Measurements from ENCODE around the gene KIF21A. TPM values are rescaled to one million over a fixed set of nuclear protein-coding genes. Genes with fewer than 3 reads are reported as not detected.
"Not testable (repeated sequence)": the region's sequence is repeated elsewhere in the genome, so short reads cannot be mapped to it uniquely, and the experiment has no call there.

Gene KIF21A
- total and polyA plus RNA-seq, 2 experiments from 2014 or later = 19.4 to 41.3 TPM

GRCh38 chr12:39300799-39301198, 142.1 kb downstream of the KIF21A start:
- no peaks in the 10 kb centered on the region for H3K4me1 ChIP-seq (ENCODE audit: low read depth)
- peak in 1 of 2 donors; percentile 26 for DNase-seq (ENCODE audit: low read depth in 1 of 2, low spot score in 1 of 2)
- TF ChIP-seq, protein P1, sequence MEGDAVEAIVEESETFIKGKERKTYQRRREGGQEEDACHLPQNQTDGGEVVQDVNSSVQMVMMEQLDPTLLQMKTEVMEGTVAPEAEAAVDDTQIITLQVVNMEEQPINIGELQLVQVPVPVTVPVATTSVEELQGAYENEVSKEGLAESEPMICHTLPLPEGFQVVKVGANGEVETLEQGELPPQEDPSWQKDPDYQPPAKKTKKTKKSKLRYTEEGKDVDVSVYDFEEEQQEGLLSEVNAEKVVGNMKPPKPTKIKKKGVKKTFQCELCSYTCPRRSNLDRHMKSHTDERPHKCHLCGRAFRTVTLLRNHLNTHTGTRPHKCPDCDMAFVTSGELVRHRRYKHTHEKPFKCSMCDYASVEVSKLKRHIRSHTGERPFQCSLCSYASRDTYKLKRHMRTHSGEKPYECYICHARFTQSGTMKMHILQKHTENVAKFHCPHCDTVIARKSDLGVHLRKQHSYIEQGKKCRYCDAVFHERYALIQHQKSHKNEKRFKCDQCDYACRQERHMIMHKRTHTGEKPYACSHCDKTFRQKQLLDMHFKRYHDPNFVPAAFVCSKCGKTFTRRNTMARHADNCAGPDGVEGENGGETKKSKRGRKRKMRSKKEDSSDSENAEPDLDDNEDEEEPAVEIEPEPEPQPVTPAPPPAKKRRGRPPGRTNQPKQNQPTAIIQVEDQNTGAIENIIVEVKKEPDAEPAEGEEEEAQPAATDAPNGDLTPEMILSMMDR (IDR thresholded peaks at IDR 0.05; ENCODE audit: low read depth, low read length) = no peak
- H3K27me3 ChIP-seq = no peaks in the 10 kb centered on the region
- H3K27ac ChIP-seq = peak overlapping the region; percentile 23
- peaks cover 11% of the 10 kb centered on the region for H3K36me3 ChIP-seq
- no peak overlapping the region for H3K4me3 ChIP-seq
- no peaks in the 10 kb centered on the region for H3K9me3 ChIP-seq (ENCODE audit: low read depth)

GRCh38 chr12:39297891-39298290, 145.0 kb downstream of the KIF21A start:
- Histone ChIP-seq H3K4me1 (ENCODE audit: low read depth) (no peaks in the 10 kb centered on the region), H3K27ac (no peak overlapping the region), H3K9me3 (ENCODE audit: low read depth) (no peaks in the 10 kb centered on the region), H3K36me3 (peaks cover 5% of the 10 kb centered on the region), H3K4me3 (no peak overlapping the region), H3K27me3 (no peaks in the 10 kb centered on the region)
- TF ChIP-seq, protein P1 (IDR thresholded peaks at IDR 0.05; ENCODE audit: low read depth, low read length) = no peak
- no peak for DNase-seq (ENCODE audit: low read depth in 1 of 2, low spot score in 1 of 2)

GRCh38 chr12:39296496-39296895, 146.4 kb downstream of the KIF21A start:
- TF ChIP-seq, protein P1 (IDR thresholded peaks at IDR 0.05; ENCODE audit: low read depth, low read length) = no peak
- no peaks in the 10 kb centered on the region for H3K9me3 ChIP-seq (ENCODE audit: low read depth)
- H3K27me3 ChIP-seq = no peaks in the 10 kb centered on the region
- peaks cover 5% of the 10 kb centered on the region for H3K36me3 ChIP-seq
- H3K4me1 ChIP-seq (ENCODE audit: low read depth) = no peaks in the 10 kb centered on the region
- no peak overlapping the region for H3K27ac ChIP-seq
- H3K4me3 ChIP-seq = no peak overlapping the region
- no peak for DNase-seq (ENCODE audit: low read depth in 1 of 2, low spot score in 1 of 2)

- H3K4me3 ChIP-seq; H3K27ac ChIP-seq; H3K4me1 ChIP-seq (ENCODE audit: low read depth); H3K36me3 ChIP-seq; H3K9me3 ChIP-seq (ENCODE audit: low read depth); H3K27me3 ChIP-seq; DNase-seq (ENCODE audit: low read depth in 1 of 2, low spot score in 1 of 2): not testable (repeated sequence)
These were observed 147.3 kb downstream of the KIF21A start for GRCh38 chr12:39295593-39295992.

DNA sequence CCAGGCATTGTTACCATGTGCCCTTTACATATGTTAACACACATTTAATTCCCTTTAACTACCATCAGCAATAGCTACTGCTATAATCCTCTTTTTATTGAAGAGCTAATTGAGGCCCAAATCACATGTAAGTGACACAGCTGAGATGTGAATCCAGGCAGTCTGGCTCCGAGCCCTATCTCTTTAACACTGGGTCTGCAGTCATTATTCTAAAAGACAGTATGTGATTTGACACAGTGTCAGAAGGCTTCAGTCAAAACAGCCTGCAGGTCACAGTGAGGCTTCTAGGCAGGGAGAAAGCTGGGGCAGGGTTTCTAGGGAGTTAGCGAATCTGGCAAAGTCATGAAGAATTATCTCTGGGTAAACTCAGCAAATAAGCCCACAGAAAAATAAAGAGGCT, 148.2 kb downstream of the KIF21A start:
- Histone ChIP-seq H3K27ac (peak overlapping the region; percentile 32), H3K36me3 (no peaks in the 10 kb centered on the region), H3K4me3 (no peak overlapping the region), H3K9me3 (ENCODE audit: low read depth) (no peaks in the 10 kb centered on the region), H3K4me1 (ENCODE audit: low read depth) (no peaks in the 10 kb centered on the region), H3K27me3 (no peaks in the 10 kb centered on the region)
- DNase-seq (ENCODE audit: low read depth in 1 of 2, low spot score in 1 of 2) = no peak
- TF ChIP-seq, protein P1 (IDR thresholded peaks at IDR 0.05; ENCODE audit: low read depth, low read length) = no peak

DNA sequence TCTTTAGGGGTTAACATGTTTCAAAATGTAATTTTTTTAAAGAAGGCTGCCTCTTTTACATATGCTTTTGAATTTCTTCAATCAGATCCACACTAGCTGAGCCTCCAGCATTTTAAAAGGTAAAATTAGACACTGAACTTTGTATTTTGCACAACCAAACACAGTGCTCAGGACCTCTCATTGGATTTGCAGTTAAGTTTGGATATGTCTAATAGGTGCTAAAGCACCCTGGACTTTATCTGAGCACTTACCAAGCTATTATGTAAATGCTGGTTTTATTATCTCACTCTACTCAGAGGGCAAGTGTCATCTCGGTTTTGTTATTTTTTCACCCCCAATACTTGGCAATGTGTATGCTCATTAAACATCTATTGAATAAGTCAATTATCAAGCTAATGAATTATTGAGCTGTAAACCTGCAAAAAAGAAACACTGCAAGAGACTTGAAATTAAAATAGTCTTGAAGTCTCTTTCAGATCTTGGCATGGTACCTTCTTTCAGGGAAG, 150.7 kb downstream of the KIF21A start:
- no peaks in the 10 kb centered on the region for H3K9me3 ChIP-seq (ENCODE audit: low read depth)
- no peak overlapping the region for H3K27ac ChIP-seq
- H3K36me3 ChIP-seq = no peaks in the 10 kb centered on the region
- no peaks in the 10 kb centered on the region for H3K27me3 ChIP-seq
- TF ChIP-seq, protein P1 (IDR thresholded peaks at IDR 0.05; ENCODE audit: low read depth, low read length) = no peak
- H3K4me1 ChIP-seq (ENCODE audit: low read depth) = no peaks in the 10 kb centered on the region
- DNase-seq (ENCODE audit: low read depth in 1 of 2, low spot score in 1 of 2) = no peak
- H3K4me3 ChIP-seq = no peak overlapping the region
